ENCODE measurements around the gene GRAMD1B.
"Not testable (repeated sequence)": the region's sequence is repeated elsewhere in the genome, so short reads cannot be mapped to it uniquely, and the experiment has no call there.

The GRAMD1B gene

DNA sequence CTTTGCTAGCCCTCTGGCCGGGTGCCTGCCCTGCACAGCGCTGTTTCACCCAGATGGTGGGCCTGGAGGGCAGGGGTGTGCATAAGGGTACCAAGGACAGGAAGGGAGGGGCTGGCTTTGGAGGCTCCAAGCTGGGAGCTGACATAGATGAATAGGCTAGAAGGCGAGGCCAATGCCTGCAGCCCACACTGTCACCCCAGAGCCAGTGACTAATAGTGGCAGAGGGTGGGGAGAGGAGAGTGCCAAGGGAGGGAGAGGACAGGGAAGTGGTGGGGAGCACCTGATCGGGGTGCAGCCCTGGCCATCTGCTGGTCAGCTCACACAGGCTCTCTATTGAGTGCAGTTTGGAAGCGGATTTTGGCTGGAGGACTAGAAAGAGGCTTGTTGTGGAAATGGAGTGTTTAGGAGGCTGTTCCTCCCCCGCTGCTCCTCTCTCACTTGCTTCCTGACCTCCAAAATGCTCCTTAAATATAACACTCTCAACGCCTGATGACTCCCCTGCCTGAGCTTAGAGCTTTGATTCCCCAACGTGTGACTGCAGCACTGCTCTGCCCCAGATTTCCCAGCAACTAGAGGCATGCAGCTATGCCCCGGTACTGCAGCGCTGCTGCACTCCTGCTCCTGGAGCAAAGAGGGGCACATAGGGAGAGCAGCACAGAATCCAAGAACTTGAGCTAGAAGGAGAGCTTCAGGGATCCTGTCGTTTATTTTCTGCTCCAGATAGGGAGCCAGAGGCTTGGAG is 89.2 kb downstream of the GRAMD1B start:
- DNase-seq (ENCODE audit: low read depth, low spot score), result no peak
- ChIA-PET POLR2A (no interaction called here), CTCF (interaction anchor here (1.0 to 7.6 kb wide), 4 partner anchors 9 to 58 kb away, joined by 3 to 66 read pairs (median 25); no protein-coding TSS in a partner anchor)
- no peak overlapping the region for H3K4me3 ChIP-seq (ENCODE audit: low read depth, low read length)
- TF ChIP-seq, protein P1, sequence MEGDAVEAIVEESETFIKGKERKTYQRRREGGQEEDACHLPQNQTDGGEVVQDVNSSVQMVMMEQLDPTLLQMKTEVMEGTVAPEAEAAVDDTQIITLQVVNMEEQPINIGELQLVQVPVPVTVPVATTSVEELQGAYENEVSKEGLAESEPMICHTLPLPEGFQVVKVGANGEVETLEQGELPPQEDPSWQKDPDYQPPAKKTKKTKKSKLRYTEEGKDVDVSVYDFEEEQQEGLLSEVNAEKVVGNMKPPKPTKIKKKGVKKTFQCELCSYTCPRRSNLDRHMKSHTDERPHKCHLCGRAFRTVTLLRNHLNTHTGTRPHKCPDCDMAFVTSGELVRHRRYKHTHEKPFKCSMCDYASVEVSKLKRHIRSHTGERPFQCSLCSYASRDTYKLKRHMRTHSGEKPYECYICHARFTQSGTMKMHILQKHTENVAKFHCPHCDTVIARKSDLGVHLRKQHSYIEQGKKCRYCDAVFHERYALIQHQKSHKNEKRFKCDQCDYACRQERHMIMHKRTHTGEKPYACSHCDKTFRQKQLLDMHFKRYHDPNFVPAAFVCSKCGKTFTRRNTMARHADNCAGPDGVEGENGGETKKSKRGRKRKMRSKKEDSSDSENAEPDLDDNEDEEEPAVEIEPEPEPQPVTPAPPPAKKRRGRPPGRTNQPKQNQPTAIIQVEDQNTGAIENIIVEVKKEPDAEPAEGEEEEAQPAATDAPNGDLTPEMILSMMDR (IDR thresholded peaks at IDR 0.05; ENCODE audit: insufficient read depth, low read length, missing control alignments), result no peak

DNA sequence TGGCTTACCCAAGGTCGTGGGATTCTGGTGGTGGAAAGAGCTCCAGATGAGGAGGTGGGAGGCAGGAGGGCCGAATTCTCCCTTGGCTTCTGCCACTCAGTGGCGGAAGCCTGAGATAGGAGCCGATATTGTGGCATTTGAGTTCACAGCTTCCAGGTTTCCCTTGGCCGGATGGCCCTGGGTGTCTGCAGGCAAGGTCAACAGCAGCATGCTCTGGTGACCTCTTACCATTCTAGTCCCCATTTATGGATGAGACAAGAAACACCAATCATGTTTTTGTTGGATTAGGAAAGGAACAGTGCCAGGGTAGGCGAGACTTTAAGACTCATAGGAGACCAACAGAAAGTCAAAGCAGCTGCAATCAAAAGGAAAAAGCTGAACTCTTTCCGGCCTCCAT is 89.7 kb downstream of the GRAMD1B start:
- POLR2A ChIA-PET, result interaction anchor here (0.8 kb wide), 1 partner anchor 26 kb away, joined by 3 read pairs; no protein-coding TSS in a partner anchor
- no peak for DNase-seq (ENCODE audit: low read depth, low spot score)
- CTCF ChIA-PET, result interaction anchor here (1.0 to 7.6 kb wide), 5 partner anchors 10 to 57 kb away, joined by 3 to 66 read pairs (median 6); no protein-coding TSS in a partner anchor
- TF ChIP-seq, protein P1 (IDR thresholded peaks at IDR 0.05; ENCODE audit: insufficient read depth, low read length, missing control alignments), result no peak
- no peak overlapping the region for H3K4me3 ChIP-seq (ENCODE audit: low read depth, low read length)

DNA sequence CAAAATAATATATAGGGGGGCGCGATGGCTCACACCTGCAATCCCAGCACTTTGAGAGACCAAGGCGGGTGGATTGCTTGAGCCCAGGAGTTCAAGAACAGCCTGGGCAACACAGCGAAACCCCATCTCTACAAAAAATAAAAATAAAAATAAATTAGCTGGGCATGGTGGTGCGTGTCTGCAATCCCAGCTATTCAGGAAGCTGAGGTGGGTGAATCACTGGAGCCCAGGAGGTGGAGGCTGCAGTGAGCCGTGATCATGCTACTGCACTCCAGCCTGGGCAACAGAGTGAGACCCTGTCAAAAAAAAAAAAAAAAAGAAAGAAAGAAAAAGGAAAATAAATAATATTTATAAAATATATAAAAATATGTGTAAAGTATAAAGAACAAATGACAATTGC is 90.4 kb downstream of the GRAMD1B start:
- ChIA-PET CTCF (interaction anchor here (1.0 to 7.6 kb wide), 7 partner anchors 10 to 60 kb away, joined by 3 to 66 read pairs (median 4); no protein-coding TSS in a partner anchor), POLR2A (interaction anchor here (0.8 kb wide), 1 partner anchor 26 kb away, joined by 3 read pairs; no protein-coding TSS in a partner anchor)
- not testable (repeated sequence) for H3K4me3 ChIP-seq (ENCODE audit: low read depth, low read length); DNase-seq (ENCODE audit: low read depth, low spot score)

DNA sequence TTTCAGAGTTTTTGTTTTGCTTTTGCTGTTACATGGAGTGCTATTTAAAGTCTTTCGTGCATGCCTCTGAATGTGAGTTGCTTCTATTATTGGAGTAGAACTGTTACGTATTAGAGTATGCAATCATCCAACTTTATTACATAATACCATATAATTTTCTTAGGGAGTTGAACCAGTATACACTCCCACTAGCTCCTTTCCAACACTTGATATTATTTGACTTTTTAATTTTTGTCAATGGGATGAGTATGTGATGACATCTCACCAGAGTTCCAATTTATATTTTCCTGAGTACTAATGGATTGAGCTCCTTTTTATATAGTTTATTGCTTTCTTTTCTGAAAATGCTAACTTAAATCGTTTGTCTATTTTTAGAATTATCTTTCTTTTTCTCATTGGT is 90.9 kb downstream of the GRAMD1B start:
- TF ChIP-seq, protein P1 (IDR thresholded peaks at IDR 0.05; ENCODE audit: insufficient read depth, low read length, missing control alignments), result no peak
- CTCF ChIA-PET, result interaction anchor here (1.0 to 7.6 kb wide), 6 partner anchors 11 to 60 kb away, joined by 3 to 66 read pairs (median 4); no protein-coding TSS in a partner anchor

DNA sequence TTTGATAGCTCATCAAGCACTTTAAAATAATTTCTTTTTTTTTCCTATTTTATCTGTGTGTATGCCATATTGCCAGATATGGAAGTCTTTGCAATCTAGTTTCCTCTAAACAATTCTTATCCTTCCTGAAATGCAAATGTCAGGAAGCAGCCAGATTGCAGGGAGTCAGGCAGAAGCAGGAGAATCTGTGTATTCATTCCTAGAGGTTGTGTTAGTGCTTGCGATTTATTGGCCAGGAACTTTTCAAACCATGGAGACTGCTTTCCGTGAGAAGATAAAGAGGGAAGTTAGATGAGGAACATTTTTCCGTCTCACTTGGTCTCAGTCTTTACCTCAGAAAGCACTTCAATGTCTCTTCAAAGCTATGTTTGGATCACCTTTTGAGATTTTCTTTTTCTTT is 91.9 kb downstream of the GRAMD1B start:
- H3K4me3 ChIP-seq (ENCODE audit: low read depth, low read length), result no peak overlapping the region
- TF ChIP-seq, protein P1 (IDR thresholded peaks at IDR 0.05; ENCODE audit: insufficient read depth, low read length, missing control alignments), result no peak
- CTCF ChIA-PET, result interaction anchor here (0.7 to 7.6 kb wide), 7 partner anchors 9 to 59 kb away, joined by 3 to 66 read pairs (median 10); no protein-coding TSS in a partner anchor
- no peak for DNase-seq (ENCODE audit: low read depth, low spot score)
- POLR2A ChIA-PET, result no interaction called here

More for the DNA sequence above, 90.9 kb downstream of the GRAMD1B start:
- POLR2A ChIA-PET, result no interaction called here
- no peak for DNase-seq (ENCODE audit: low read depth, low spot score)
- no peak overlapping the region for H3K4me3 ChIP-seq (ENCODE audit: low read depth, low read length)

DNA sequence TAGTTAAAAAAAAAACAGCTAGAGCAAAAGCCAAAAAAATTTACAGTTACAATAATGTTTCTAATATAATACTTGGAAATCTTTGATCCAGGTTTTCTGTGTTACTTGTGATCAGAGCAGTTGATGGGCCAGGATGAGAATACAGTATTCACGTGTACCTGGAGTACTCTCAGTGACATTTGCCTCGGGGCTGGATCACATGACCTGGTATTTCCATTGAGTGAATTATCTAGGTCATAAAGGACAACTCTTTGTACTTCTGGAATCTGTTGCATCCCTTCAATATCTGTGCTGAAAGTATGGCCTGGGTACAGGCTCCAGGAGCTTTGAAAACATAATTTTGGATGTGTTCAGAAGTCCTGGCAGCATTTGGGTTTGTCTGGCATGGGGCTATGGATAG is 93.5 kb downstream of the GRAMD1B start:
- POLR2A ChIA-PET, result no interaction called here
- DNase-seq (ENCODE audit: low read depth, low spot score), result no peak
- TF ChIP-seq, protein P1 (IDR thresholded peaks at IDR 0.05; ENCODE audit: insufficient read depth, low read length, missing control alignments), result no peak
- no peak overlapping the region for H3K4me3 ChIP-seq (ENCODE audit: low read depth, low read length)
- CTCF ChIA-PET, result interaction anchor here (1.2 to 2.2 kb wide), 6 partner anchors 8 to 53 kb away, joined by 3 to 15 read pairs (median 8); no protein-coding TSS in a partner anchor

All from AG04449 (cell line).